Measurements from ENCODE around the gene SNAP47.
A peak's percentile ranks its signal among the peaks of the same experiment; 100 is the strongest.
"Not testable (repeated sequence)": the region's sequence is repeated elsewhere in the genome, so short reads cannot be mapped to it uniquely, and the experiment has no call there.

SNAP47 gene

GRCh38 chr1:227734856-227735538 is at the start of gene SNAP47, which contains the start of gene JMJD4:
Gene SNAP47, plus strand, starts transcription at chr1:227735435. Its CDS starts 12,302 bp downstream, at chr1:227747737.
Gene JMJD4, minus strand, starts transcription at chr1:227735302. Its CDS starts 29 bp downstream, at chr1:227735273.
- DNase-seq (ENCODE audit: low read depth in 2 of 2), result peak; percentile 93 to 94
- no peak for TF ChIP-seq CTCF (IDR thresholded peaks at IDR 0.05; ENCODE audit: low read depth, low read length)
- peak within 1 kb of the TSS; percentile 92 to 97 for H3K4me3 ChIP-seq (replicated peaks in 1 of 2; ENCODE audit: low read depth in 2 of 2, low read length in 2 of 2)

GRCh38 chr1:227685807-227686206 is 49.4 kb upstream of the SNAP47 start:
- no peak for DNase-seq (ENCODE audit: low read depth in 2 of 2)
- no peak for TF ChIP-seq CTCF (IDR thresholded peaks at IDR 0.05; ENCODE audit: low read depth, low read length)
- H3K4me3 ChIP-seq (replicated peaks in 1 of 2; ENCODE audit: low read depth in 2 of 2, low read length in 2 of 2), result no peak overlapping the region

DNA sequence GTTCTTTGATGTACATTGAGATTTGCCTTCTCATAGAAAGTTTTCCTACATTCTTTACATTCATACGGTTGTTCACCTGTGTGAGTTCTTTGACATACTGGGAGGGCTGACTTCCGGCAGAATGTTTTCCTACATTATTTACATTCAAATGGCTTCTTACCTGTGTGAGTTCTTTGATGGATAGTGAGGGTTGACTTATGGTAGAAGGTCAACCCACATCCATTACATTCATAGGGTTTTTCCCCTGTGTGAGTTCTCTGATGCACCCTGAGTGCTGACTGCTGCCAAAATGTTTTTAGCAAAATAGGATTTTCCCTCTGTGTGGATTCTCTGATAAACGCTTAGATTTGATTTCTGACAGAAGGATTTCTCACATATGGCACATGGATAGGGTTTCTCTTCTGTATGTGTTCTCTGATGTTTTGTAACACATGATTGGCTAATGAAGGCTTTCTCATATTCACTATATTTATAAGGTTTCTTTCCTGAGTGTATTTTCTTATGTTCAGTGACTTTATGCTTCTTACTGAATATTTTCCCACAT is 37.8 kb upstream of the SNAP47 start:
- no peak for DNase-seq (ENCODE audit: low read depth in 2 of 2)
- no peak for TF ChIP-seq CTCF (IDR thresholded peaks at IDR 0.05; ENCODE audit: low read depth, low read length)
- no peak overlapping the region for H3K4me3 ChIP-seq (replicated peaks in 1 of 2; ENCODE audit: low read depth in 2 of 2, low read length in 2 of 2)

DNA sequence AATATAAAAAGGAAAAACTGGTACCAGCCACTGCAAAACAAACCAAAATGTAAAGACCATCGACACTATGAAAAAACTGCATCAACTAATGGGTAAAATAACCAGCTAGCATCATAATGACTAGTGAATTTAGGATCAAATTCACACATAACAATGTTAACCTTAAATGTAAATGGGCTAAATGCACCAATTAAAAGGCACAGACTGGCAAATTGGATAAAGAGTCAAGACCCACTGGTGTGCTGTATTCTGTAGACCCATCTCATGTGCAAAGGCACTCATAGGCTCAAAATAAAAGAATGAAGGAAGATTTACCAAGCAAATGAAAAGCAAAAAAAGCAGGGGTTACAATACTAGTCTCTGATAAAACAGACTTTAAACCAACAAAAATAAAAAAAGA is 33.6 kb upstream of the SNAP47 start:
- not testable (repeated sequence) for H3K4me3 ChIP-seq (replicated peaks in 1 of 2; ENCODE audit: low read depth in 2 of 2, low read length in 2 of 2); DNase-seq (ENCODE audit: low read depth in 2 of 2)

GRCh38 chr1:227707846-227708245 is 27.4 kb upstream of the SNAP47 start:
- H3K4me3 ChIP-seq (replicated peaks in 1 of 2; ENCODE audit: low read depth in 2 of 2, low read length in 2 of 2), result no peak overlapping the region
- DNase-seq (ENCODE audit: low read depth in 2 of 2), result no peak

DNA sequence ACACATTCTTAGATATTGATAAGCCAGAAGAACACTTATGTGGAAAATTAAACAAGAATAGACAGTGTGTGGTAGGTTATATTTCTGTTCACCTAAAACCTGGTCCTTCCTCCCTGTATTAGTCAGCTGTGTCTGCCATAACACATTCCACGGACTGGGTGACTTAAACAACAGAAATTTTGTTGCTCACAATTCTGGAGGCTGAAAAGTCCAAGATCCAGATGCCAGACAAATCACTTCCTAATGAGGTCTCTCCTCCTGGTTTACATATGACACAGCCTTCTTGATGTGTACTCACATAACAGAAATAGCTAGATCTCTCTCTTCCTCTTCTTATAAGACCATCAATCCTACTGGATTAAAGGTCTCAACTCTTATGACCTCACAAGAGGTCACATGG is 25.8 kb upstream of the SNAP47 start:
- TF ChIP-seq CTCF (IDR thresholded peaks at IDR 0.05; ENCODE audit: low read depth, low read length), result no peak
- H3K4me3 ChIP-seq (replicated peaks in 1 of 2; ENCODE audit: low read depth in 2 of 2, low read length in 2 of 2), result no peak overlapping the region
- DNase-seq (ENCODE audit: low read depth in 2 of 2), result peak in 1 of 2 donors; percentile 15

More at GRCh38 chr1:227707846-227708245, 27.4 kb upstream of the SNAP47 start:
- TF ChIP-seq CTCF (IDR thresholded peaks at IDR 0.05; ENCODE audit: low read depth, low read length), result no peak

DNA sequence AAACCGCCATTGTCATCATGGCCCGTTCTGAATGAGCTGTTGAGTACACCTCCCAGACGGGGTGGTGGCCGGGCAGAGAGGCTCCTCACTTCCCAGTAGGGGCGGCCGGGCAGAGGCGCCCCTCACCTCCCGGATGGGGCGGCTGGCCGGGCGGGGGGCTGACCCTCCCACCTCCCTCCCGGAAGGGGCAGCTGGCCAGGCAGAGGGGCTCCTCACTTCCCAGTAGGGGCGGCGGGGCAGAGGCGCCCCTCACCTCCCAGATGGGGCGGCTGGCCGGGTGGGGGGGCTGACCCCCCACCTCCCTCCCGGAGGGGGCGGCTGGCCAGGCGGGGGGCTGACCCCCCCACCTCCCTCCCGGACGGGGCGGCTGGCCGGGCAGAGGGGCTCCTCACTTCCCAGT is 24.8 kb upstream of the SNAP47 start:
- H3K4me3 ChIP-seq (replicated peaks in 1 of 2; ENCODE audit: low read depth in 2 of 2, low read length in 2 of 2); DNase-seq (ENCODE audit: low read depth in 2 of 2): not testable (repeated sequence)

DNA sequence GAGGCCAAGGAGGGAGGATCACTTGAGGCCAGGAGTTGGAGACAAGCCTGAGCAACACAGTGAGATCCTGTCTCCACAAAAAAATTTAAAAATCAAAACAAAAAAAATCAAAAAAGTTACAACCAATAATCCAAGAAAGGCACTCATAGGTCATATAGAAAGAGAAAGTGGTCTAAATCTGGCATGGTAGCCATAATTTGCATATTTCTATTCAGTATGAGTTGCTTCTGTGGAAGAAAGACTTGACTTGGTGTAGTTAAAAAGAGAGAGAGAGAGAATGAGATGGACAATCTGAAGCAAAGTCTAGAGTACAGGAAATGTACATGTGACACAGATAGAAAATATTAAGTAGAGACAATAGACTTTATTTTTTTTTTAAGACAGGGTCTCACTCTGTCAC is 22.6 kb upstream of the SNAP47 start:
- no peak for DNase-seq (ENCODE audit: low read depth in 2 of 2)
- TF ChIP-seq CTCF (IDR thresholded peaks at IDR 0.05; ENCODE audit: low read depth, low read length), result no peak

More for the DNA sequence above, 22.6 kb upstream of the SNAP47 start:
- no peak overlapping the region for H3K4me3 ChIP-seq (replicated peaks in 1 of 2; ENCODE audit: low read depth in 2 of 2, low read length in 2 of 2)
